Posterior cingulate gyrus (tissue), 11 donors: ENCODE results near the gene PCA3.

Experiments
- DNase-seq, 10 donors: peaks; one replicate each; pipeline versions ENCODE4 v3.0.0 to v3.0.0-alpha.2; 2020 to 2021; ENCODE audit warnings: mixed read lengths in 3 of 10
- intact Hi-C: fragments of 100-400 bp; cut with DNase I; formaldehyde crosslinking; loops from one replicate; pipeline ENCODE4 v1.15.1; 2023

PCA3 gene

GRCh38 chr9:76756268-76756640 lies 8.0 kb upstream of the PCA3 start:
- DNase-seq = peak in 8 of 10 donors; percentile 30 to 88 (median 52)
- intact Hi-C loops = loop anchor here (2.0 kb wide), 1 partner anchor 233 kb away; no protein-coding TSS in a partner anchor

GRCh38 chr9:76756941-76757673 lies 7.1 kb upstream of the PCA3 start:
- intact Hi-C loops = loop anchor here (2.0 kb wide), 1 partner anchor 232 kb away; no protein-coding TSS in a partner anchor
- DNase-seq = no peak

- intact Hi-C loops = no loop called here
- no peak for DNase-seq
These were observed 5.8 kb upstream of the PCA3 start for GRCh38 chr9:76758476-76758875.

- intact Hi-C loops = loop anchor here (5.0 kb wide), 1 partner anchor 393 kb away; no protein-coding TSS in a partner anchor
- peak in 1 of 10 donors; percentile 65 for DNase-seq
These were observed 4.5 kb upstream of the PCA3 start for GRCh38 chr9:76759732-76760131.

GRCh38 chr9:76761448-76761847 lies 2.8 kb upstream of the PCA3 start:
- no peak for DNase-seq
- intact Hi-C loops = loop anchor here (5.0 kb wide), 1 partner anchor 391 kb away; no protein-coding TSS in a partner anchor

- DNase-seq = no peak
- intact Hi-C loops = no loop called here
These were observed 1.9 kb downstream of the PCA3 start for GRCh38 chr9:76766126-76766525.

GRCh38 chr9:76772686-76773445 lies 8.6 kb downstream of the PCA3 start:
- DNase-seq = no peak
- intact Hi-C loops = no loop called here

- intact Hi-C loops = no loop called here
These were observed 20.6 kb downstream of the PCA3 start for GRCh38 chr9:76784881-76785280.

GRCh38 chr9:76785501-76785900 lies 21.3 kb downstream of the PCA3 start:
- intact Hi-C loops = no loop called here
- DNase-seq = no peak

More at GRCh38 chr9:76784881-76785280, 20.6 kb downstream of the PCA3 start:
- no peak for DNase-seq

- DNase-seq = no peak
- intact Hi-C loops = no loop called here
These were observed 23.4 kb downstream of the PCA3 start for GRCh38 chr9:76787677-76788076.

GRCh38 chr9:76789840-76790239 lies 25.6 kb downstream of the PCA3 start:
- DNase-seq = no peak
- intact Hi-C loops = no loop called here

- intact Hi-C loops = no loop called here
- no peak for DNase-seq
These were observed 29.7 kb downstream of the PCA3 start for GRCh38 chr9:76793784-76794431.

GRCh38 chr9:76796296-76796695 lies 32.1 kb downstream of the PCA3 start:
- no peak for DNase-seq
- intact Hi-C loops = no loop called here

GRCh38 chr9:76798527-76798926 lies 34.3 kb downstream of the PCA3 start:
- intact Hi-C loops = no loop called here
- DNase-seq = no peak

GRCh38 chr9:76799473-76799872 lies 35.2 kb downstream of the PCA3 start:
- DNase-seq = no peak
- intact Hi-C loops = no loop called here

- no peak for DNase-seq
- intact Hi-C loops = no loop called here
These were observed 36.7 kb downstream of the PCA3 start for GRCh38 chr9:76800901-76801300.

GRCh38 chr9:76803083-76803482 lies 38.8 kb downstream of the PCA3 start:
- intact Hi-C loops = no loop called here

GRCh38 chr9:76803762-76804161 lies 39.5 kb downstream of the PCA3 start:
- intact Hi-C loops = no loop called here
- no peak for DNase-seq

More at GRCh38 chr9:76803083-76803482, 38.8 kb downstream of the PCA3 start:
- DNase-seq = no peak

GRCh38 chr9:76808636-76809035 lies 44.4 kb downstream of the PCA3 start:
- DNase-seq = no peak
- intact Hi-C loops = no loop called here

- DNase-seq = peak in 5 of 10 donors; percentile 15 to 70 (median 48)
These were observed 46.2 kb downstream of the PCA3 start for GRCh38 chr9:76810377-76810957.

GRCh38 chr9:76812591-76812990 lies 48.4 kb downstream of the PCA3 start:
- DNase-seq = no peak
- intact Hi-C loops = loop anchor here (5.0 kb wide), 1 partner anchor 95 kb away; the partner anchor contains the start of gene PRUNE2

More at GRCh38 chr9:76810377-76810957, 46.2 kb downstream of the PCA3 start:
- intact Hi-C loops = loop anchor here (1.0 to 5.0 kb wide), 2 partner anchors 97 to 177 kb away; partner anchors contain the start of gene PRUNE2
